Activated CD8-positive, alpha-beta memory T cell treated with anti-CD3 and anti-CD28 coated beads, Interleukin-2, amount 50 U/mL, for 24 hours (primary cell): ENCODE data around the gene PDE11A.
"Not testable (repeated sequence)": the region's sequence is repeated elsewhere in the genome, so short reads cannot be mapped to it uniquely, and the experiment has no call there.

Experiments
- DNase-seq: peaks from one replicate; pipeline ENCODE4 v3.0.0-alpha.2; 2020; ENCODE audit errors: extremely low read depth

The PDE11A gene

DNA sequence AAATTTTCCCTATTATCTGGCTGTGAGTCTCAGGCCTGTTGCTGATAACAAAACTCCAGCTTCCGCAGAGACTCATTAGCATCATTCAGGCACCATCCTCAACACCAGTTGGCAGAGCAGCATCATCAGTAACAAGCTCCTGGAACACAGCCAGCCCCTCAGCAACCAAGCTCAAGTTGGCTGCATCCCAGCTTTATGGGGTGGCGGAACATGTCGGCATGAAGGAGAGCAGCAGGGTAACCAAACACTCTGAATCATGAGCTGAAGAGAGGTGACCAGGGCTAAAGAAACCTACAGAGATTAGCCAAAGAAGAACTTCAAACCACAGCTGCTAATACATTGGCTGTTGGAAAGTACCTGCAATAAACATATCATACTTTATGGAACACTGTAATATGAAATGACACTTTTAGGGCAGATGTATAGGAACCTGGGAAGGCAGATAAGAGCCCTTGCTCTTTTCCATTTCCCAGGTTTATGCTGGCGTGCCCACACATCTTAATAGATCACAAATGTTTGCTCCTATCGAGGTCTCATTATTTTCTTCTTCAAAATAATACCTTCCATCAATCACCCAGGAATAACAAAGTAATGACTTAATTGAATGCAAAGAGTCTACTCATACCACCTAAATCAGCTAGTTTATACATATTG, 63.8 kb downstream of the PDE11A start:
- no peak for DNase-seq

- DNase-seq: no peak
Measured at GRCh38 chr2:178006710-178007109, 65.9 kb downstream of the PDE11A start.

DNA sequence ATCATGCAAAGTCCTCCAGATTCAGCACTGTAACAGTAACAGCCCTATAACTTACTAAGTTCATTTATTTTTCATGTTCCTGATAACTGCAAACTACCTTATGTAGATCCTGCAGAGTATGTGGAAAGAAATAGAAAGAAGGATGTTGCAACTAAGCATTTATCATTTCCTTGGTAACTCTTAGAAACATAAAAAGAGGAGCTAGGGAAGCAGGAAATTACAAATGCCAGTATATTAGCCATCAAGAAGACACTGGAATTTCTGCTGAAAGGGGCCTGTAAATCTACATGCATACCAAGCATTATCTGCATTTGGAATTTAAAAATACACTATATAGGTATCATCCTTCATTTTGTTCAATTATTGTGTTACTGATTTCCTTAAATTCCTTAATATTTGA, 66.8 kb downstream of the PDE11A start:
- DNase-seq: no peak

GRCh38 chr2:178002038-178002437, 70.5 kb downstream of the PDE11A start:
- DNase-seq: no peak

GRCh38 chr2:177998996-177999395, 73.6 kb downstream of the PDE11A start:
- DNase-seq: no peak

DNA sequence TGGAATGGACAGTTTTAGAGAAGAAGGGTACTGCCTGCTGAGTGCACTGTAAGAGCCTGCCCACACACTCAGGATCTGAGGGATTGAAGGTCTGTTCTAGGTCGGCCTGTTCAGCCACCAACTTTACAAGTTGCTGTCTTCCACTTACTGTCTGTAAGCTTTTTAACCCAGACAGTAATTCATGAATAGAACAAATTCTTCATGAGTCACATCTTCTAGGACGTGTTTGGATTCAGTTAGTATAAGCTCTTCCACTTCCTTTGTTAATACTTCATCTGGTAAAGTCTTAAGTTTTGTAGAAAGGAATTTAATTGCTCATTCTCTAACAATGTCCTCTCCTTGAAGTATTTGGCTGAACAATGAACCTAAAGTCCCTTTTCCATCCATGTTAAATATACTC, 74.6 kb downstream of the PDE11A start:
- no peak for DNase-seq

- DNase-seq: no peak
Measured at GRCh38 chr2:177992992-177993391, 79.6 kb downstream of the PDE11A start.

- no peak for DNase-seq
Measured at GRCh38 chr2:177989029-177989885, 83.3 kb downstream of the PDE11A start.

- DNase-seq: no peak
Measured at GRCh38 chr2:177984749-177985148, 87.8 kb downstream of the PDE11A start.

- no peak for DNase-seq
Measured at GRCh38 chr2:177983183-177983788, 89.3 kb downstream of the PDE11A start.

DNA sequence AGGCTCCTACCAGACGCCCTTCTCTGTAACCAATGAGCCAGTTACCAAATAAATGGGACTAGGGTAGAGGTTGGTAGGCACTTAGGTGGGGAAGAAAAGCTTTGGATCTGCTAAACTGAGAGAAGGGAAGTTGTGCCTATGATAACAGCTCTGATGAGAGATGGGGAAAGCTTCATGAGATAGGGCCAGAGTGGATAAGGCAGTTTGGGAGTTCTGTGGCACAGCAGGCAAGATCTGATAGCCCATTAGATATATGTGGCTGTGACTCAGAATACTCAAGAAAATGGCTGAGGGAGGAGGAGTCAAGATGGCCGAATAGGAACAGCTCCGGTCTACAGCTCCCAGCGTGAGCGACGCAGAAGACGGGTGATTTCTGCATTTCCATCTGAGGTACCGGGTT, 99.8 kb downstream of the PDE11A start:
- no peak for DNase-seq

- no peak for DNase-seq
Measured at GRCh38 chr2:177972123-177972522, 100.5 kb downstream of the PDE11A start.

DNA sequence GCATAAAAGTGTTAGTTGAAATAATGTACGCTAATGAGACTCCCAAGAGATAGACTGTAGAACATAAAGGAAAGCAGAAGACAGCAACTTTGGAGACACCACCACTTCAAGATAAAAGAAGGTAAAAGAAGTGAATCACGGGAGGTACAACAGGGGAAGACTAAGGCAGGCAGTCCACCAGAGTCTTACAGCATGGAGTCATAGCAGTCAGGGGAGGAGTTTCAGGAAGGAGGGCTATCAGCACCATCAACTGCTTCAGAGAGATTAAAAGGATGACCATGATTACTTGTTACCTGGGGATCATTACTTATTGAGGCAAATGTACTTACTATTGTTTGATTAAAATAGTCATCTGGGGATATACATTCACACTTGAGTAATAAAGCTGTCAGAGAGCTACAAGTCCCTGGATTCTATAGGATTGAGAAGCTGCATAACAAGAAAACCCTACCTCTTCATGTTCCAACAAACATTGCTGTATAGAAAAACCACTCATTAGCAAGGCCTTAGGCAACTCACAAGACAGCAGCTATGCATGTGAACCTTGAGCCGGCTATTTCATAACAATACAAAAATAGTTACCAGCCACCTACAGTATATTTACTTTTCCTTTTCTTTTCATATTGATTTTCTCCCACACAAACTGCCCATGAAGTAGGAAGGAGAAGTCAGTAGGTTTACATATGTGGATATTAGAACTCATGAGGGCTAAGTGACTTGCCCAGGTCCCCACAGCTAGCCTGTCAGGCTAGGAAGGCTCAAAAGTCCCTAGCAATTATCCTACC, 101.7 kb downstream of the PDE11A start:
- DNase-seq: no peak

- DNase-seq: no peak
Measured at GRCh38 chr2:177964892-177965291, 107.7 kb downstream of the PDE11A start.

GRCh38 chr2:177952151-177952550, 120.4 kb downstream of the PDE11A start:
- no peak for DNase-seq

GRCh38 chr2:177947598-177947997, 125.0 kb downstream of the PDE11A start:
- DNase-seq: not testable (repeated sequence)

- not testable (repeated sequence) for DNase-seq
Measured at GRCh38 chr2:177944530-177944929, 128.0 kb downstream of the PDE11A start.

DNA sequence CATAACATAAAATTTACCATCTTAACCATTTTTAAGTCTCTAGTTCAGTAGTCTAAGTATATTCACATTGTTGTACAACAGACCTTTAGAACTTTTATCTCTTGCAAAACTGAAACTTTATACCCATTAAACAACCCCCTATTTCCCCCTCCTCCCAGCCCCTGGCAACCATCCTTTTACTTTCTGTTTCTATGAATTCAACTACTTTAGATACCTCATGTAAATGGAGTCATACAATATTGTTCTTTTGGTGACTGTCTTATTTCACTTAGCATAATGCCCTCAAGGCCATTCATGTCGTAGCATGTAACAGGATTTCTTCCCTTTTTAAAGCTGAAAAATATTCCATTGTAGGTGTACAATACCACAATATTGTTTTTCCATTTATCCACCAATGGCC, 129.8 kb downstream of the PDE11A start:
- no peak for DNase-seq

DNA sequence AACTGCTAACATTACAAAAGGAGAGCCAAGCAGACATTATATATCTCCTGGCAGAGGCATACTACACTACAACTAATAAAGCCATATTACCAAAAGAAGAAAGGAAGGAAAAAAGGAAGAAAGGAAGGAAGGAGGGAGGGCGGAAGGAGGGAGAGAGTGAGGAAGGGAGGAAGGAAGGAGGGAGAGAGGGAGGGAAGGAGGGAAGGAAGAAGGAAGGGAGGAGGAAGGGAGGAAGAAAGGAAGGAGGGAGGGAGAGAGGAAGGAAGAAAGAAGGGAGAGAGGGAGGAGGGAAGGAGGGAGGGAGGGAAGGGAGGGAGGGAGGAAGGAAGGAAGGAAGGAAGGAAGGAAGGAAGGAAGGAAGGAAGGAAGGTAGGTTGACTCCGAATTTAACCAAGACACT, 133.4 kb downstream of the PDE11A start:
- DNase-seq: no peak

GRCh38 chr2:177930916-177931315, 141.7 kb downstream of the PDE11A start:
- no peak for DNase-seq

- DNase-seq: no peak
Measured at GRCh38 chr2:177929662-177930522, 142.7 kb downstream of the PDE11A start.
